GM19025 (cell line): ENCODE data around the gene TOGARAM2.

Experiments
- ATAC-seq: cut with Tn5 transposase; IDR thresholded peaks from one replicate; pipeline ENCODE4 v1.9.1; 2021; ENCODE audit warnings: mild to moderate bottlenecking, low read depth, moderate library complexity; ENCODE audit not compliant: unreplicated experiment

TOGARAM2 gene

GRCh38 chr2:29016504-29016903 is 35.4 kb downstream of the TOGARAM2 start:
- ATAC-seq: no peak

- ATAC-seq: no peak
Observed at GRCh38 chr2:29017716-29018435, 36.8 kb downstream of the TOGARAM2 start.

- no peak for ATAC-seq
Observed at GRCh38 chr2:29021886-29022285, 40.8 kb downstream of the TOGARAM2 start.

GRCh38 chr2:29022679-29023078 is 41.6 kb downstream of the TOGARAM2 start:
- no peak for ATAC-seq

- ATAC-seq: no peak
Observed at GRCh38 chr2:29023188-29023587, 42.1 kb downstream of the TOGARAM2 start.

GRCh38 chr2:29024882-29025430 is 43.9 kb downstream of the TOGARAM2 start:
- no peak for ATAC-seq

GRCh38 chr2:29025711-29026110 is 44.6 kb downstream of the TOGARAM2 start:
- no peak for ATAC-seq

GRCh38 chr2:29031046-29031445 is 49.9 kb downstream of the TOGARAM2 start:
- no peak for ATAC-seq

- ATAC-seq: no peak
Observed at GRCh38 chr2:29032189-29032588, 51.1 kb downstream of the TOGARAM2 start.

GRCh38 chr2:29033172-29033571 is 52.1 kb downstream of the TOGARAM2 start:
- ATAC-seq: no peak

- ATAC-seq: no peak
Observed at GRCh38 chr2:29033656-29034055, 52.6 kb downstream of the TOGARAM2 start.

- no peak for ATAC-seq
Observed at GRCh38 chr2:29035016-29035745, 54.1 kb downstream of the TOGARAM2 start.

GRCh38 chr2:29039718-29040480 is 58.8 kb downstream of the TOGARAM2 start:
- no peak for ATAC-seq

- ATAC-seq: no peak
Observed at GRCh38 chr2:29040552-29040951, 59.5 kb downstream of the TOGARAM2 start.

GRCh38 chr2:29041161-29041660 is 60.1 kb downstream of the TOGARAM2 start:
- ATAC-seq: no peak

- ATAC-seq: no peak
Observed at GRCh38 chr2:29042561-29043075, 61.5 kb downstream of the TOGARAM2 start.

GRCh38 chr2:29044459-29044858 is 63.4 kb downstream of the TOGARAM2 start:
- no peak for ATAC-seq

- ATAC-seq: no peak
Observed at GRCh38 chr2:29046321-29046720, 65.2 kb downstream of the TOGARAM2 start.

GRCh38 chr2:29047083-29047845 is 66.2 kb downstream of the TOGARAM2 start:
- ATAC-seq: no peak

- ATAC-seq: no peak
Observed at GRCh38 chr2:29050591-29050990, 69.5 kb downstream of the TOGARAM2 start.
